Esophagus squamous epithelium (tissue), 4 donors: ENCODE results near the gene CD99L2.

Source experiments
- CTCF ChIP-seq, 6 experiments: fragments of 450-650 bp in 4 of 6; fragments of 200-600 bp in 2 of 6; sonication (generic) in 2 of 6; IDR thresholded peaks; one replicate each; pipeline ENCODE4 v1.5.1; 2016 to 2019; ENCODE audit warnings: antibody characterized with exemption in 6 of 6, mild to moderate bottlenecking in 4 of 6, moderate library complexity in 4 of 6
- POLR2A ChIP-seq, 4 donors: fragments of 450-650 bp; IDR thresholded peaks; one replicate each; pipeline ENCODE4 v1.6.1; 2017; ENCODE audit warnings: antibody characterized with exemption in 4 of 4, mild to moderate bottlenecking in 4 of 4, moderate library complexity in 3 of 4

GRCh38 chrX:150889131-150889530, 9.3 kb downstream of the CD99L2 start:
- TF ChIP-seq CTCF (IDR thresholded peaks at IDR 0.05) (no peak), POLR2A (IDR thresholded peaks at IDR 0.05) (no peak)
